Activated CD8-positive, alpha-beta T cell treated with anti-CD3 and anti-CD28 coated beads for 36 hours (primary cell): ENCODE data around the gene ZBTB21. TPM values are rescaled to one million over a fixed set of nuclear protein-coding genes. Genes with fewer than 3 reads are reported as not detected.

ENCODE experiments used
- ATAC-seq: fragments of 200-7000 bp; cut with Tn5 transposase; one replicate; pipeline ENCODE4 v1.10.0; 2021; ENCODE audit warnings: mild to moderate bottlenecking, moderate library complexity
- CTCF ChIA-PET: fragments of 350-600 bp; sonication (Branson Sonifier 250); formaldehyde crosslinking; loops from one replicate; lab custom pipeline; 2021; ENCODE audit warnings: antibody characterized with exemption; lab: Charles Lee
- POLR2A ChIA-PET: fragments of 350-600 bp; sonication (Branson Sonifier 250); formaldehyde crosslinking; loops from one replicate; lab custom pipeline; 2021; ENCODE audit warnings: antibody characterized with exemption; lab: Charles Lee
- DNase-seq: peaks from one replicate; pipeline ENCODE4 v3.0.0-alpha.2; 2020
- H3K27ac Mint-ChIP-seq: one replicate; pipeline ENCODE4 v1.8.0; 2021; ENCODE audit warnings: mild to moderate bottlenecking, mixed read lengths
- H3K27me3 Mint-ChIP-seq: one replicate; pipeline ENCODE4 v1.8.0; 2021; ENCODE audit warnings: mixed read lengths
- H3K36me3 Mint-ChIP-seq: one replicate; pipeline ENCODE4 v1.8.0; 2021; ENCODE audit warnings: low read depth, mixed read lengths
- H3K4me1 Mint-ChIP-seq: one replicate; pipeline ENCODE4 v1.8.0; 2021; ENCODE audit warnings: low read depth, mixed read lengths
- H3K4me3 Mint-ChIP-seq: one replicate; pipeline ENCODE4 v1.8.0; 2021; ENCODE audit warnings: mild to moderate bottlenecking, moderate library complexity, mixed read lengths
- H3K9me3 Mint-ChIP-seq: one replicate; pipeline ENCODE4 v1.8.0; 2021; ENCODE audit warnings: mixed read lengths
- intact Hi-C: fragments of 100-400 bp; cut with micrococcal nuclease; formaldehyde crosslinking; loops from one replicate; pipeline ENCODE4 v1.10.0; 2022
- total RNA-seq, 2 experiments: library from RNA; stranded (reverse); gene quantifications; one replicate each; pipeline ENCODE4 v1.2.3, GENCODE V29; 2021
- TF ChIP-seq, protein P1 (sequence below): fragments of 200-600 bp; IDR thresholded peaks from one replicate; pipeline ENCODE4 v1.8.0; 2022; ENCODE audit warnings: antibody characterized with exemption, mild to moderate bottlenecking

Gene ZBTB21
- total RNA-seq, 2 experiments from 2014 or later: 29.6 to 29.7 TPM

GRCh38 chr21:42048870-42049577 lies 38.9 kb upstream of the ZBTB21 start:
- Mint-ChIP-seq H3K36me3 (no peaks in the 10 kb centered on the region), H3K27me3 (no peaks in the 10 kb centered on the region), H3K9me3 (no peaks in the 10 kb centered on the region), H3K4me3 (no peak overlapping the region), H3K4me1 (peaks cover 6% of the 10 kb centered on the region), H3K27ac (no peak overlapping the region)
- DNase-seq (no peak), ATAC-seq (no peak)
- ChIA-PET CTCF (interaction anchor here (1.1 kb wide), 1 partner anchor 23 kb away, joined by 3 read pairs; no protein-coding TSS in a partner anchor), POLR2A (no interaction called here)
- TF ChIP-seq, protein P1, sequence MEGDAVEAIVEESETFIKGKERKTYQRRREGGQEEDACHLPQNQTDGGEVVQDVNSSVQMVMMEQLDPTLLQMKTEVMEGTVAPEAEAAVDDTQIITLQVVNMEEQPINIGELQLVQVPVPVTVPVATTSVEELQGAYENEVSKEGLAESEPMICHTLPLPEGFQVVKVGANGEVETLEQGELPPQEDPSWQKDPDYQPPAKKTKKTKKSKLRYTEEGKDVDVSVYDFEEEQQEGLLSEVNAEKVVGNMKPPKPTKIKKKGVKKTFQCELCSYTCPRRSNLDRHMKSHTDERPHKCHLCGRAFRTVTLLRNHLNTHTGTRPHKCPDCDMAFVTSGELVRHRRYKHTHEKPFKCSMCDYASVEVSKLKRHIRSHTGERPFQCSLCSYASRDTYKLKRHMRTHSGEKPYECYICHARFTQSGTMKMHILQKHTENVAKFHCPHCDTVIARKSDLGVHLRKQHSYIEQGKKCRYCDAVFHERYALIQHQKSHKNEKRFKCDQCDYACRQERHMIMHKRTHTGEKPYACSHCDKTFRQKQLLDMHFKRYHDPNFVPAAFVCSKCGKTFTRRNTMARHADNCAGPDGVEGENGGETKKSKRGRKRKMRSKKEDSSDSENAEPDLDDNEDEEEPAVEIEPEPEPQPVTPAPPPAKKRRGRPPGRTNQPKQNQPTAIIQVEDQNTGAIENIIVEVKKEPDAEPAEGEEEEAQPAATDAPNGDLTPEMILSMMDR: no peak
- intact Hi-C loops: no loop called here

DNA sequence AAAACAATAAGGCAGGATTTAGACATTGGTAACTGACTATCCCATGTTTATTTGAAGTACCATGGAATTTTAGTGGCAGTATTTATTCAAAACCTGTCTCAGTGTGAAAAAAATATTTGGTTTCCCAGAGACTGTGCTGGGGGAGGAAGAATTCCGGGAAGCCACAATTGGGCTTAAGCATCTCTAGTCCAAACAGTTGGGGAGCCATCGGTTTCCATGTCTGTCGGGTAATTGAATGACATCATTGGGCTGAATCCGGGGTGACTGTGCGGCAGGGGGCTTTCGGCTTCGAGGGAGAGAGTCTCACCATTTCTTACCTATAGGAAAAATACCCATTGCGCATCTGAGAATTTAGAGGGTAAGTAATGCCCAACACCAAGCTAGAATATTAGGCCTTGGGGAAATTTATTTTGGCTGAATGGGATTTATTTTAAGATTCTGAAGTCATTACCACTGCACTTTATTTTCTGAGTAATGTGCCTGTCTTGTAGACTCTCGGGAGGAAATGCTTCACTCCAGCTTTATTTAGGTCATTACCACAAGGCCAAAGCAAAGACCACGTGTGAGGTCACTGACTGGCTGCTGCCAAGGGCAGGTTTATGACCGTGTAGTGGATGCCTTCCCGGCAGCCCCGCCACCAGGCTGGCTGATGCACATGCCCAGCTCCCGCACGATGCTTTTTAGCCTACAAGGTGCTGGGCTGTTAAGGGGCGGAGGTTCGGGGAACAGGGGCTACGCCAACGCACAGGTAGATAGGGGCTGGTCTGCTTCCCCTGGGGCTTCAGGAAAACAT lies 37.9 kb upstream of the ZBTB21 start:
- ChIA-PET POLR2A (no interaction called here), CTCF (no interaction called here)
- H3K36me3 Mint-ChIP-seq: no peaks in the 10 kb centered on the region
- no peak overlapping the region for H3K4me3 Mint-ChIP-seq
- TF ChIP-seq, protein P1: no peak
- no peak overlapping the region for H3K27ac Mint-ChIP-seq
- DNase-seq: no peak
- ATAC-seq: no peak
- H3K9me3 Mint-ChIP-seq: no peaks in the 10 kb centered on the region
- intact Hi-C loops: no loop called here
- H3K27me3 Mint-ChIP-seq: no peaks in the 10 kb centered on the region
- H3K4me1 Mint-ChIP-seq: peaks cover 6% of the 10 kb centered on the region

DNA sequence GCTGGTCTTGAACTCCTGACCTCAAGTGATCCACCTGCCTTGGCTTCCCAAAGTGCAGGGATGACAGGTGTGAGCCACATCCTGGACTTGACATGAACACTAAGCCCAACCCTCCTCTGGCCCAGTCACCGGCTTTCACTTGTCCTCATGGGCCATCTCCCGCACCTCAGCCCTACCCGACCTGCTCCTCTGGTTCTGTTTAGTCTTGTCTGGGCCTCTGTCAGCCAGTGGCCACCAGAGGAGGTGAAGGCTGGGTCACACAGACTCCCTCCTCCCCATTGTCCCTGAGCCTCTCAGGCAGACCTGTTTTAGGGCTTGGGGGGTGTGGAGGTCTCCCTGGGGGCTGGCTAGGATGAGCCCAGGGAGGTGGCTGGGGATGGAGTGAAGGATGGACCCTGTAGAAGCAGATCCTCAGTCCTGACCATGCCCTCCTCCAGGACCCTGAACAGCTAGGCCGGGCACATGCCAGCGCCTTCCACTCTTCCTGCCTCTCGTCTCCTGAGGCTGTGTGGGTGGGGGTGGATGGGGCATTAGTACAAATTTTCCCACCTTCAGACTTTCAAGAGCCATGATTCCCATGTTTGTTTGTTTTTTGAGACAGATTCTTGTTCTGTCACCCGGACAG lies 34.8 kb upstream of the ZBTB21 start:
- Mint-ChIP-seq H3K4me1 (no peaks in the 10 kb centered on the region), H3K4me3 (no peak overlapping the region), H3K27me3 (no peaks in the 10 kb centered on the region), H3K36me3 (no peaks in the 10 kb centered on the region), H3K9me3 (no peaks in the 10 kb centered on the region), H3K27ac (no peak overlapping the region)
- intact Hi-C loops: no loop called here
- ChIA-PET POLR2A (interaction anchor here (0.6 kb wide), 1 partner anchor 79 kb away, joined by 3 read pairs; no protein-coding TSS in a partner anchor), CTCF (no interaction called here)
- TF ChIP-seq, protein P1: no peak
- ATAC-seq: no peak
- no peak for DNase-seq

GRCh38 chr21:42043961-42044360 lies 33.8 kb upstream of the ZBTB21 start:
- Mint-ChIP-seq H3K27me3 (no peaks in the 10 kb centered on the region), H3K27ac (no peak overlapping the region), H3K36me3 (no peaks in the 10 kb centered on the region), H3K4me1 (no peaks in the 10 kb centered on the region), H3K9me3 (no peaks in the 10 kb centered on the region), H3K4me3 (no peak overlapping the region)
- CTCF ChIA-PET: no interaction called here
- POLR2A ChIA-PET: no interaction called here
- intact Hi-C loops: no loop called here
- TF ChIP-seq, protein P1: no peak
- DNase-seq: no peak
- ATAC-seq: no peak
